GM19193 (cell line): ENCODE measurements around the gene EVA1B.

Experiments used
- POLR2A ChIP-seq: IDR thresholded peaks from 4 replicates; pipeline ENCODE4 v1.6.1; 2011; ENCODE audit not compliant: insufficient read depth, insufficient read length; ENCODE audit errors: extremely low read depth

The EVA1B gene

GRCh38 chr1:36330940-36331339, 7.5 kb upstream of the EVA1B start:
- TF ChIP-seq POLR2A = no peak

GRCh38 chr1:36329817-36330216, 6.4 kb upstream of the EVA1B start:
- TF ChIP-seq POLR2A = no peak

- TF ChIP-seq POLR2A = no peak
Measured at GRCh38 chr1:36328713-36329112, 5.3 kb upstream of the EVA1B start.

- TF ChIP-seq POLR2A = no peak
Measured at GRCh38 chr1:36328088-36328480, 4.6 kb upstream of the EVA1B start.

GRCh38 chr1:36327421-36328087, 4.1 kb upstream of the EVA1B start:
- no peak for TF ChIP-seq POLR2A

GRCh38 chr1:36326499-36326898, 3.1 kb upstream of the EVA1B start:
- no peak for TF ChIP-seq POLR2A

- TF ChIP-seq POLR2A = no peak
Measured at GRCh38 chr1:36324353-36324703, 883 bp upstream of the EVA1B start.

GRCh38 chr1:36322786-36323635, 434 bp downstream of the EVA1B start:
- TF ChIP-seq POLR2A = no peak

GRCh38 chr1:36322041-36322785, 1.2 kb downstream of the EVA1B start:
- TF ChIP-seq POLR2A = no peak

GRCh38 chr1:36321119-36321951, 2.1 kb downstream of the EVA1B start:
- TF ChIP-seq POLR2A = no peak

GRCh38 chr1:36320767-36321118, 2.7 kb downstream of the EVA1B start:
- peak; percentile 6 for TF ChIP-seq POLR2A

GRCh38 chr1:36320291-36320761, 3.1 kb downstream of the EVA1B start:
- peak; percentile 13 for TF ChIP-seq POLR2A

- TF ChIP-seq POLR2A = no peak
Measured at GRCh38 chr1:36309397-36309796, 14.0 kb downstream of the EVA1B start.

- no peak for TF ChIP-seq POLR2A
Measured at GRCh38 chr1:36307601-36308330, 15.7 kb downstream of the EVA1B start.
